Gastrocnemius medialis (tissue), 4 donors: ENCODE data around the gene JPH2.

Experiments
- POLR2A ChIP-seq, 2 donors: fragments of 450-650 bp; IDR thresholded peaks; one replicate each; pipeline ENCODE4 v1.6.1; 2017; ENCODE audit warnings: antibody characterized with exemption in 2 of 2, mild to moderate bottlenecking in 2 of 2, moderate library complexity in 2 of 2
- TF ChIP-seq, protein P1 (sequence below), 5 experiments: fragments of 450-650 bp in 3 of 5; fragments of 200-600 bp in 2 of 5; sonication (generic) in 2 of 5; IDR thresholded peaks in 4 of 5; conservative IDR thresholded peaks in 1 of 5; 1 replicate in 4 of 5; 2 replicates in 1 of 5; pipeline ENCODE4 v1.5.1; 2016 to 2019; ENCODE audit warnings: antibody characterized with exemption in 5 of 5, mild to moderate bottlenecking in 3 of 5, moderate library complexity in 3 of 5

DNA sequence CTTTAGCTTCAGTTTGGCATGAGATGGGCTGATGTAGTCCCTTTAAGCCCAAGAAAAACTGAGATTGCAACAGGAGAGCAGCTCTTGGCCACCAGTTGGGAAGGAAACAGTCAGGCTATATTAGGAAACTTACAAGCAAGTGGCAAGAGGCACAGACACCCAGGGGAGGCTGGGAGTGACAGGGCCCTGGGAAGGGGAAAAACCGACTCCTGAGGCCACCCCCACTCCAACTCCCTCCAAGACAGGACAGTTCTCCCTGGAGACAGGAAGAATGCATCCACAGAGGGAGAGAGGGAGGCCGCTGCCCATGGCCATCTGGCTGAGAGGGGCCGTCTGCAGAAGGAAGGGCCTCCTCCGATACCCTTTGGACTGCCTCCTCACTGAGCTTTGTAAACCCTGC is 20.5 kb downstream of the JPH2 start:
- TF ChIP-seq, protein P1, sequence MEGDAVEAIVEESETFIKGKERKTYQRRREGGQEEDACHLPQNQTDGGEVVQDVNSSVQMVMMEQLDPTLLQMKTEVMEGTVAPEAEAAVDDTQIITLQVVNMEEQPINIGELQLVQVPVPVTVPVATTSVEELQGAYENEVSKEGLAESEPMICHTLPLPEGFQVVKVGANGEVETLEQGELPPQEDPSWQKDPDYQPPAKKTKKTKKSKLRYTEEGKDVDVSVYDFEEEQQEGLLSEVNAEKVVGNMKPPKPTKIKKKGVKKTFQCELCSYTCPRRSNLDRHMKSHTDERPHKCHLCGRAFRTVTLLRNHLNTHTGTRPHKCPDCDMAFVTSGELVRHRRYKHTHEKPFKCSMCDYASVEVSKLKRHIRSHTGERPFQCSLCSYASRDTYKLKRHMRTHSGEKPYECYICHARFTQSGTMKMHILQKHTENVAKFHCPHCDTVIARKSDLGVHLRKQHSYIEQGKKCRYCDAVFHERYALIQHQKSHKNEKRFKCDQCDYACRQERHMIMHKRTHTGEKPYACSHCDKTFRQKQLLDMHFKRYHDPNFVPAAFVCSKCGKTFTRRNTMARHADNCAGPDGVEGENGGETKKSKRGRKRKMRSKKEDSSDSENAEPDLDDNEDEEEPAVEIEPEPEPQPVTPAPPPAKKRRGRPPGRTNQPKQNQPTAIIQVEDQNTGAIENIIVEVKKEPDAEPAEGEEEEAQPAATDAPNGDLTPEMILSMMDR (IDR thresholded peaks at IDR 0.05 in 4 of 5, conservative IDR thresholded peaks at IDR 0.05 in 1 of 5), result no peak
- peak; percentile 43 to 47 for TF ChIP-seq POLR2A (IDR thresholded peaks at IDR 0.05)
